Activated T-helper 17 cell treated with anti-CD3 and anti-CD28 coated beads, Interleukin-2, amount 50 U/mL, for 72 hours (primary cell): Measurements from ENCODE around the gene SDR42E1. TPM values are rescaled to one million over a fixed set of nuclear protein-coding genes. Genes with fewer than 3 reads are reported as not detected.

ENCODE experiments used
- ATAC-seq: fragments of 150-1000 bp; cut with Tn5 transposase; replicated peaks from 2 replicates; pipeline ENCODE4 v1.10.0; 2021; ENCODE audit warnings: mild to moderate bottlenecking, moderate library complexity
- H3K27ac Mint-ChIP-seq: one replicate; pipeline ENCODE4 v1.8.0; 2022; ENCODE audit warnings: mixed read lengths
- H3K27me3 Mint-ChIP-seq: one replicate; pipeline ENCODE4 v1.8.0; 2022; ENCODE audit warnings: mixed read lengths
- H3K36me3 Mint-ChIP-seq: one replicate; pipeline ENCODE4 v1.8.0; 2022; ENCODE audit warnings: low read depth, mild to moderate bottlenecking, mixed read lengths
- H3K4me1 Mint-ChIP-seq: one replicate; pipeline ENCODE4 v1.8.0; 2022; ENCODE audit warnings: mixed read lengths
- H3K4me3 Mint-ChIP-seq: one replicate; pipeline ENCODE4 v1.8.0; 2022; ENCODE audit warnings: mild to moderate bottlenecking, mixed read lengths
- H3K9me3 Mint-ChIP-seq: one replicate; pipeline ENCODE4 v1.8.0; 2022; ENCODE audit warnings: mixed read lengths
- total RNA-seq, 2 donors: library from RNA; stranded (reverse); gene quantifications; one replicate each; pipeline ENCODE4 v1.2.3, GENCODE V29; 2022

The SDR42E1 gene
- total RNA-seq, 2 donors from 2014 or later, result 3.7 to 5.1 TPM

DNA sequence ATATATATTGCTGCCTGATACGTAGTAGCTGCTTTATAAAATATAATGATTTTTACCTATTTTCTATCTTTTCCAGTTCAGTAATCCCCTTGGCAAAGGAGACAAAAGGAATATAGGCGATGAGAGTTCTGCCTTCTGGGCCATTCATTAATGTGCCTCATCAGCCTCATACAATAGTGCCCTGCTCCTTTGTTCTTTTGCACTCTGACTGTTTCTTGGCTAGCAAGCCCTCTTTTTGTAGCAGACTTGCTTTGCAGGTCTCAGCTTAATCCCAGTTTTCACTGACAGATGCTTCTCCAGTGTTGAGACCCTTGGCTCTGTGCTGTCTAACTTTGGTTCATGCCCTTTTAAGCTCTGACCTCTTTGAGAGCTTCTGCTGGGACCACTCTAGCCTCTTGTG is 34.2 kb upstream of the SDR42E1 start:
- peaks cover 19% of the 10 kb centered on the region for H3K27me3 Mint-ChIP-seq
- H3K9me3 Mint-ChIP-seq, result no peaks in the 10 kb centered on the region
- no peaks in the 10 kb centered on the region for H3K36me3 Mint-ChIP-seq
- ATAC-seq, result no peak
- H3K4me1 Mint-ChIP-seq, result no peaks in the 10 kb centered on the region
- no peak overlapping the region for H3K27ac Mint-ChIP-seq
- no peak overlapping the region for H3K4me3 Mint-ChIP-seq

DNA sequence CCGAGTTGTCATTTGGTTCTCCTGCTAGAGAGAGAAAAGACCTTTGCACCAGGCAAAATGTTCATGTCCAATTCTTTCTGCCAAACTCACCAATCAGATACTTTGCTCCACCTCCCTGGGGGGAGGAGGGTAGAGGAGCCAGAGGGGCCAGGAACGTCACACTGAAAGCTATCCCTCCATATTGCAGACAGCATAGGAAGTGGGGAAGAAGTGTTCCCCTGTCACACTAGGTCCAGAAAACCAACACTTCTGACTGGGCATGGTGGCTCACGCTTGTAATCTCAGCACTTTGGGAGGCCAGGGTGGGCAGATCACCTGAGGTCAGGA is 33.3 kb upstream of the SDR42E1 start:
- Mint-ChIP-seq H3K27me3 (peaks cover 13% of the 10 kb centered on the region), H3K9me3 (no peaks in the 10 kb centered on the region), H3K4me3 (no peak overlapping the region), H3K4me1 (no peaks in the 10 kb centered on the region), H3K36me3 (no peaks in the 10 kb centered on the region), H3K27ac (no peak overlapping the region)
- no peak for ATAC-seq

DNA sequence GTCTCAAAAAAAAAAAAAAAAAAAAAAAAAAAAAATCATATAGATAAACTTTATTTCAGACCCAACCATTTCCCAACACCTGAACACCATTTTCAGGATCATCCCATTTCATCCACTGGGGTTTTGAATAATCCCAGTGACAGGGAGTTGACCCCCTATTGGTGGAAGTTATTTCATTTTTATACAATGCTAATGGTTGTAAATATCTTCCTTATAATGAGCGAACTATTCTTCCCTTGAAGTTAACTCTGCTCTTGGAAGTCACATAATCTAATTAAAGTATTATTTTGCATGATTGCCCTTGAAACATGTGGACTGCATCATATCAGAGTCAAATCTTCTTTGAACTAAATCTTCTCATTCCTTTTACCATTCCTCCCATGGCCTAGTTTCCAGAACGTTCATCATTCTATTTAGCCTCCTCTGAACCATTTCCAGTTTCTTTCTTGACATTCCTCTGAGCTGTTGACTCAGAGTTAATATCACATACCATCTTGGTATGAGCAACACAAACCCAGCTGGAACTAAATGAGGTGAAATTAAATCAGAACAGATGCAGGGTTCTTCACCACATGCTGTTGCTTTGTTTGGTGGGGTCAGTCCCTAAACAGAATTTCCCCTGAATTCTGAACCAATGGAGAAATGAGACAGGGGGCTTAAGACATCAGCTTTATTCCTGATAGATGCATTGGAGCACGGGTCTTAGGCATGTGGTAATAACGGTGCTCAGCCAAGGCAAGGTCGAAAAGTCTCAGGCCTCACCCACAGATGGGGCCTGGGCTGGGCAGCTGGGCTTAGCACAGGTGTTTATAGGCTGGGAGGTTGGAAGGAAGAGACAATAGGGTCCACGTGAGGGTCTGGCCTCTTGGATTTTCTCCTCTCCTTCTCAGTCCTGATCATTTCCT is 32.7 kb upstream of the SDR42E1 start:
- Mint-ChIP-seq H3K27me3 (peaks cover 16% of the 10 kb centered on the region), H3K9me3 (no peaks in the 10 kb centered on the region), H3K4me3 (no peak overlapping the region), H3K4me1 (no peaks in the 10 kb centered on the region), H3K36me3 (no peaks in the 10 kb centered on the region), H3K27ac (no peak overlapping the region)
- no peak for ATAC-seq

DNA sequence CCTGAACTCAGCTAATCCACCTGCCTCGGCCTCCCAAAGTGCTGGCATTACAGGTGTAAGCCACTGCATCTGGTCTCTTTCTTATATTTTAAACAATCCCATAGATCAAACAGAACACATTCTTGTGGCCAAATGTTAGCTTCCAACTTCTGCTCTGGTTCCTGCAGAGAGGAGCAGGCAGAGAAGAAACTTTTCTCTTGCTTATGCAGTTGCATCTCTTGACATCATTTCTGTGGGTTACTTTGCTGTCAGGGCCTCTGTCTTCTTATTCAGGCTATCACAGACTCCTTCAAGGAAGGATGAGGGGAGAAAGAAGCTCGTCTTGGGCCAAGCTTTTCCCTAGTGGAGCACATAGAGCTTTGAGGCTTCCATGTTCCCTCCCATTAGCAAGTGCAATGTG is 31.6 kb upstream of the SDR42E1 start:
- no peak overlapping the region for H3K27ac Mint-ChIP-seq
- no peak for ATAC-seq
- no peak overlapping the region for H3K4me3 Mint-ChIP-seq
- H3K9me3 Mint-ChIP-seq, result no peaks in the 10 kb centered on the region
- H3K27me3 Mint-ChIP-seq, result peaks cover 14% of the 10 kb centered on the region
- H3K4me1 Mint-ChIP-seq, result no peaks in the 10 kb centered on the region
- H3K36me3 Mint-ChIP-seq, result no peaks in the 10 kb centered on the region

DNA sequence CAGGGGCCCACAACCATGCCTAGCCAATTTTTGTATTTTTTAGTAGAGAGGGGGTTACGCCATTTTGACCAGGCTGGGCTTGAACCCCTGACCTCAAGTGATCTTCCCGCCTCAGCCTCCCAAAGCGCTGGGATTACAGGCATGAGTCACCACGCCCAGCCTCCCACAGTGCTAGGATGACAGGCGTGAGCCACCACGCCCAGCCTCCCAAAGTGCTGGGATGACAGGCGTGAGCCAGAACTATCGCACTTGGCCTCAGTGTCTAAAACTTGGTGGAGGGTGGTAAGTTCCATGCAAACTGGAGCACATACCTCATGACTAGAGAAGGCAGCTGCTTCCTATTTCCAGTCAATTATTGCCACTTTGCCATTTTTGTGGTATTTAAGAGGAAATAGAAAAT is 30.9 kb upstream of the SDR42E1 start:
- Mint-ChIP-seq H3K27ac (no peak overlapping the region), H3K9me3 (no peaks in the 10 kb centered on the region), H3K27me3 (peaks cover 9% of the 10 kb centered on the region), H3K4me3 (no peak overlapping the region), H3K4me1 (no peaks in the 10 kb centered on the region), H3K36me3 (no peaks in the 10 kb centered on the region)
- no peak for ATAC-seq

DNA sequence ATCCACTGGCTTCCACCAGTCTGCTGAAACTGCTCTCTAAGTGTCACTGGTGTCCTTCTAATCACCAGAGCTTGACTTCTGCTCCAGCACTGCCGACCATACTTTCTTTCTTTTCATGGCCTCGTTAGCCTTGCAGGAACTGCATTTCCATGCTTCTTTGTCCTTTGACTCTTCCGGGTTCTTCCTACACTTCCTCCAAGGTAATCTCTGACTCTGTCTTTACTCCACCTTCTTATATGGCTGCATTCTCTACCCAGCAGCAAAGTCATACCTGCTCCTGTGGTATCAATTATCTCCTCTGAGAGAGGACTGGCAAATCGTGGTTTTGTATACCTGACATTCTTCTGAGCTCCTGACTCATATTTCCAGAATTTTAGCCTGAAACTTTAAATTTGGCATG is 30.3 kb upstream of the SDR42E1 start:
- Mint-ChIP-seq H3K4me1 (no peaks in the 10 kb centered on the region), H3K9me3 (no peaks in the 10 kb centered on the region), H3K27me3 (peaks cover 7% of the 10 kb centered on the region), H3K36me3 (no peaks in the 10 kb centered on the region), H3K4me3 (no peak overlapping the region), H3K27ac (no peak overlapping the region)
- no peak for ATAC-seq

DNA sequence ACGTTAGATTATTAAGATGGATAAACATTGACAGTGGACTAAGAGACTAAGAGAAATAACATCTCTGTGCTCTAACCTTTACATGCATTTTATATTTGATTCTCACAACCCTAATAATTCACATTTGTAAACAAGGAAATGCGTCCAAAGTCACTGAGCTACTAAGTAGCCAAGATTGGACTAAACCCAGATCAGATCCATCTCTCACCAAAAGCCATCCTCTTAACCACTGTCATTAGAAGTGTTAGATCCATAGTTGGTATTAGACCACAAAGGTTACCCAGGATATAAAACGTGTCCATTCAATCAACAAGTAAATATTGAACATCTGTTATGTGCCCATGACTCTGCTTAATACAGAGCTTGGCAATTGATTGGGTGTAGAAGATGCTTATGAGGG is 29.0 kb upstream of the SDR42E1 start:
- no peak overlapping the region for H3K4me3 Mint-ChIP-seq
- H3K9me3 Mint-ChIP-seq, result no peaks in the 10 kb centered on the region
- H3K27me3 Mint-ChIP-seq, result peaks cover 12% of the 10 kb centered on the region
- no peak for ATAC-seq
- no peak overlapping the region for H3K27ac Mint-ChIP-seq
- H3K4me1 Mint-ChIP-seq, result no peaks in the 10 kb centered on the region
- H3K36me3 Mint-ChIP-seq, result no peaks in the 10 kb centered on the region

DNA sequence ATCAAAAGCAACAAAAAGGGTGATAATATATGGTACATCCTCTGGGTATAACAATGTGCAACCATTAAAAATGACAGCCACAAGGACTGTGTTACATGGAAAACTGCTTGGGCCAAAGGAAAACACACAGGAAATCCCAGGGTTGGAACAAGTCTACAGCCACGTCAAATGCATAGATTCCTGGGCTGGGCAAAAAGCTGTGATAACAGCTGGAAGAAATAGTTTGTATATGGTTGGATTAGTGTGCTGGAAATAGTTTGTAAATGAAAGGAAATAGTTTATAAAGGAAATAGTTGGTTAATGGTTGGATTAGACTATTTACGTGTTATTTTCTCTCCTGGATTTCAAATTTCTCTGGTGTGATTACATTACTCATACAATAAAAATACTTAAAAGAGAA is 26.4 kb upstream of the SDR42E1 start:
- no peak overlapping the region for H3K27ac Mint-ChIP-seq
- no peak for ATAC-seq
- H3K4me3 Mint-ChIP-seq, result no peak overlapping the region
- H3K9me3 Mint-ChIP-seq, result no peaks in the 10 kb centered on the region
- H3K27me3 Mint-ChIP-seq, result peaks cover 22% of the 10 kb centered on the region
- H3K4me1 Mint-ChIP-seq, result no peaks in the 10 kb centered on the region
- H3K36me3 Mint-ChIP-seq, result no peaks in the 10 kb centered on the region

DNA sequence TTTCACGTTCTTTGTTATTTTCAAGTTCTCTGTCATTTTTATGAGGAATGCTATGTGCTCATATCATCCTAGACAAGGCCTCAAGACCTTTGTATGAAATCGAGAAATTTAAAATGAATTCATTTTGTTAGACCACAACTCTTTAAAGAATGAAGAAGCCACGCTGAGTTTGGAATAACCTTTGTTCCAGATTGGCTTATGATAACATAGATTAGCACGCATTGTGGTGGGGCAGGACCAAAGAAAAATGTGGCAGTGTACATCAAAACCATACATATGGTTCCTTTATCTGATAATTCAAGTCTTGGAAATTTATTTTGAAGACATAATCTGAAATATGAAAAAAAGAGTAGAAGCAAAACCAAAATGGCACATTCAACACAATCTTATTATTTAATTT is 26.0 kb upstream of the SDR42E1 start:
- Mint-ChIP-seq H3K27me3 (peaks cover 26% of the 10 kb centered on the region), H3K4me3 (no peak overlapping the region), H3K4me1 (no peaks in the 10 kb centered on the region), H3K27ac (no peak overlapping the region), H3K9me3 (no peaks in the 10 kb centered on the region), H3K36me3 (no peaks in the 10 kb centered on the region)
- ATAC-seq, result no peak

DNA sequence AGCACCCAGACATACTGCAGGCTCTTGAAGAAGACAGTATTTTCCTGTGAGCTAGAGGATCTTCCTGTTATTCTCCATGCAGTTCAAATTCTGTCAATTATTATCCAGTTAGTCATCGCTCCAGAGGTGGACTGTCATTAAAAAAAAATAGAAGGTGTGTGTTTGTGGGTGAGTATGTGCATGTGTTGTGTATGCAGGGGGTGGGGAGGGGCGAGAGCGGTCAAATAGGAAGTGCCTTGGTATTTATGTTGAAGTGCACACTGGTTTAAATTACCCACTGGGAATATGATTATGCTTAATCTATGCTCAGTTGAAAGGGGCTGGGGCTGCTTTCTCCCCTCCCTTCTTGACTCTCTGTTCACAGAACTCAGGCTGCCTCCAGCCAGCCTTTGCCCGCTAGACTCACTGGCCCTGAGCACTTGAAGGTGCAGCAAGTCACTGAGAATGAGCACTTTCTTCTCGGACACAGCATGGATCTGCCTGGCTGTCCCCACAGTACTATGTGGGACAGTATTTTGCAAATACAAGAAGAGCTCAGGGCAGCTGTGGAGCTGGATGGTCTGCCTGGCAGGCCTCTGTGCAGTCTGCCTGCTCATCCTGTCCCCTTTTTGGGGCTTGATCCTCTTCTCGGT is 23.8 kb upstream of the SDR42E1 start, which contains the start of gene HSD17B2:
Gene HSD17B2, plus strand, starts transcription at position 273 of the 632 bp plus-strand sequence. Its CDS starts 172 bp downstream, at position 445.
- no peaks in the 10 kb centered on the region for H3K36me3 Mint-ChIP-seq
- H3K27ac Mint-ChIP-seq, result no peak within 1 kb of the TSS
- H3K9me3 Mint-ChIP-seq, result no peaks in the 10 kb centered on the region
- no peak within 1 kb of the TSS for H3K4me3 Mint-ChIP-seq
- H3K27me3 Mint-ChIP-seq, result peaks cover 28% of the 10 kb centered on the region
- no peaks in the 10 kb centered on the region for H3K4me1 Mint-ChIP-seq
- ATAC-seq, result no peak

DNA sequence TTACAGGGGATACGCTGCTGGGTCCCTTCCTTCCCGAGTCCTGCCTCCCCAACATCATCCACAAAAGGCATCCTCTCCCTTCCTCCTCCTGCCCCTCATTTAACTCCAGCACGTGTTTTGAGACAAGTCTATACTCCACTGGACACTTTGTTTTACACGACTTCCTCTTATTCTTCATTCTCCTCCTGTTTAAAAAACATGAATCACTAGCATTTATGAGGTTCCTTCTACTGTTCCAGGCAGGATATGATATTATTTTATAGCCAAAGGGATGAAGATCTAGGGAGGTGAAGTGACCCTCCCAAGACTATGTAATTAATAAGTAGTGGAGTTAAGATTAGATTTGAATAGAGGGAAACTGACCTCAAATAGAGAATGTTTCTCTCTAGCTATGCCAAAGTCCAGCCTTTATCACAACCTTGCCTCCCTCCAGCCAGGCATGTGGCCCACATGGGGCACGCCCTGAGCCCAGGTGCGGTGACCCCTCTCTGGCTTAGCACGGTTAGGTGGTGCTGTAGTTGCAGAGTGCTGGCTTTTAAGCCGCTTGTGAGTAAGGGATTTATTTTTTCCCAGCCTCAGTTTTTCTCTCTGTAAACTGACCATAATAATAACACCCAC is 22.5 kb upstream of the SDR42E1 start:
- Mint-ChIP-seq H3K36me3 (no peaks in the 10 kb centered on the region), H3K4me3 (no peak overlapping the region), H3K27me3 (peaks cover 24% of the 10 kb centered on the region), H3K9me3 (no peaks in the 10 kb centered on the region), H3K4me1 (no peaks in the 10 kb centered on the region), H3K27ac (no peak overlapping the region)
- ATAC-seq, result no peak

DNA sequence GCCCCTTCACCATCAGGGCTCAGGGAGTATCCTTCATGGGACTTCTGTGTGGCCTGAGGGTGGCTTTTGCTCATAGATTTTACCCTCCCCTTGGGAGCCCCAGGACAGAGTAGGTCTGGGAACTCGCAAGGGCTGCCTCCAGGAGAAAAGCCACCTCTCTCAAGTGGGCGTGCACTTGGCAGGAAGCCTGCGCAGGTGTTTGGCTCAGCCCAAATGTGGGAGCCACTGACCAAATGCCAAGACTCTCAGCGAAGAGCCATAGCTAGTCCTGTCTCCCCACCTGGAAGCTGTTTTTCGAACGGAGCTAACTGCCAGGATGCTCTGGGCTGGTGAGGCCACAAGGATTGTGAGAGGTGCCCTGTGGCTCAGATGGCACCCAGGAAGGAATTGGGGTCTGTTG is 21.7 kb upstream of the SDR42E1 start:
- H3K4me3 Mint-ChIP-seq, result no peak overlapping the region
- H3K9me3 Mint-ChIP-seq, result no peaks in the 10 kb centered on the region
- peaks cover 20% of the 10 kb centered on the region for H3K27me3 Mint-ChIP-seq
- ATAC-seq, result no peak
- H3K36me3 Mint-ChIP-seq, result no peaks in the 10 kb centered on the region
- H3K4me1 Mint-ChIP-seq, result no peaks in the 10 kb centered on the region
- H3K27ac Mint-ChIP-seq, result no peak overlapping the region

DNA sequence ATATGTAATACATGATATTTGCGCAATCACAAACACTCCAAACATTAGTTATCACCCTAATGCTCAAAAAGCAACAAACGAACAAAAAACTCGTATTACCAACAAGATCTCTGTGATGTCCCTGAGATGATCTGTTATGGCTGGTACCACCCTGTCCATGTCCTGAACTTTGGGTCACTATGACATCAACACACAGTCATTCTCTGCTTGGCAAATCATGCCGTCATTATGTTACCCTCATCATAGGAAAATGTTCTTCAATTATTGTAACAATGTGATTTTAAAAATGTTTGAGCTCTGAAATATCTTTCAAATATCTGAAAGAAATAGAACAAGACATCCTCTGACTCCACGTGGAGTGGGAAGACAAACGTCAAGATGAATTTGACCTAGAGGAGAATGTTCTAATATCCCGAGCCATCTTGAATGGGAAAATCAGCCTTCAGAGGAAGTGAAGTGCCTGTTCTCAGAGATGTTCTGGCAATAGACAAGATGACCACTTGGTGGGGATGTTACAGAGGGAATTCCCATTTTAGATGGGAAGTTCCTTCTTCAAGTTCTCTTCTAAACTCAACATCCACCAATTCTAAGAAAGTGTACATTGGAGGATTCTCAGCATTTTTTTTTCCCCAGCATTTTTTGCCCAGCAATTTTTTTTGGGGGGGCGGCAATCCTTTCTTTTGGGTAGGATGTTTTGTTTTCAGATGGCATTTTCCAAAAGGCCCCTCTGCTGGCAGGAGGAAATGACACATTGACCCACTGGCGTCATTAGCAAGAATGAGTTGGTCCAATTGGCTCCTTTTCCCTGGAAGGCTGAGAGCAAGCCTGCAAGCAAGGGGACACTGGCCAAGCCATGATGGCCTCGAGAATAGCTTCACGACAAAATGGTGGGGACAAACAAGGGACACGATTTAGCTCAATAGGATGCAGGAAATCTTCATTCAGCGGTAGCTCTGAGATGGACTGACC is 20.1 kb upstream of the SDR42E1 start:
- Mint-ChIP-seq H3K9me3 (no peaks in the 10 kb centered on the region), H3K27me3 (peaks cover 20% of the 10 kb centered on the region), H3K36me3 (no peaks in the 10 kb centered on the region), H3K4me3 (no peak overlapping the region), H3K4me1 (no peaks in the 10 kb centered on the region), H3K27ac (no peak overlapping the region)
- ATAC-seq, result no peak

DNA sequence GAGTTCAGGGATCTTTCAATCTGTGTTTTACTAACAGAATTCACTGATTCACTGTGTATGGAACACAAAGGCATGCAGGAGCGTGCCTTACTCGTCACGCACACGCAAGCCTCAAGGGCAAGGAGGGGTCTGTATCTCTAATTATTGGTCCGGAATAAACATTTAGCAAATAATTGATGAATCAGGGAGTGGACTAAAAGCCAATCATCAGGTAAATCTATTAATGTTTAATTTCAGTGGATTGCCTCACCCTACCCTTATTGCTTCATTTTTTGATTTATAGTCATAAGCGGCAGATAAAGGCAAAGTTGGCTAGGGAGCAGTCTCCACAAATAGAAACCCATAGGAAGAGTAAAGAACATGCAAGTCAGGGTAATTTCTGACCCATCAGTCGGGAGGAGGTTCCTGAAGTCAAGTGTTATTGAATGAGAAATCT is 16.4 kb upstream of the SDR42E1 start:
- ATAC-seq, result no peak
- no peaks in the 10 kb centered on the region for H3K9me3 Mint-ChIP-seq
- no peak overlapping the region for H3K4me3 Mint-ChIP-seq
- peaks cover 20% of the 10 kb centered on the region for H3K27me3 Mint-ChIP-seq
- no peak overlapping the region for H3K27ac Mint-ChIP-seq
- H3K36me3 Mint-ChIP-seq, result no peaks in the 10 kb centered on the region
- no peaks in the 10 kb centered on the region for H3K4me1 Mint-ChIP-seq
